ENCODE data around the gene SRSF1. TPM values are rescaled to one million over a fixed set of nuclear protein-coding genes. Genes with fewer than 3 reads are reported as not detected.

Gene SRSF1
- 214 and 247 TPM in 2 replicates for total RNA-seq

GRCh38 chr17:58006924-58007780 lies at the start of gene SRSF1:
SRSF1 (minus strand) TSS chr17:58007246; CDS start chr17:58007137, 109 bp downstream.
- peaks cover 43% of the 10 kb centered on the region for H3K4me1 ChIP-seq (ENCODE audit: insufficient read depth, low read length)
- no peak for TF ChIP-seq CTCF (IDR thresholded peaks at IDR 0.05; ENCODE audit: extremely low read depth, low read depth, low read length)
- H4K20me1 ChIP-seq (ENCODE audit: insufficient read depth, low read length) = peaks cover 46% of the 10 kb centered on the region
- peak within 1 kb of the TSS; percentile 98 for H2AFZ ChIP-seq (ENCODE audit: low read length)
- H3K79me2 ChIP-seq (ENCODE audit: insufficient read depth, low read length) = peaks cover 50% of the 10 kb centered on the region
- peak within 1 kb of the TSS; percentile 99 for H3K27ac ChIP-seq (ENCODE audit: low read depth, low read length)
- H3K27me3 ChIP-seq (ENCODE audit: insufficient read depth, low read length) = no peaks in the 10 kb centered on the region
- H3K4me3 ChIP-seq (ENCODE audit: insufficient read depth, low read length) = peak within 1 kb of the TSS; percentile 100
- H3K36me3 ChIP-seq (ENCODE audit: insufficient read depth, low read length) = peaks cover 38% of the 10 kb centered on the region
- H3K4me2 ChIP-seq (ENCODE audit: insufficient read depth, low read length) = peak within 1 kb of the TSS; percentile 96
- peak; percentile 98 for DNase-seq (ENCODE audit: insufficient read length, low spot score, missing footprints)
- H3K9me3 ChIP-seq (ENCODE audit: low read depth, low read length) = no peaks in the 10 kb centered on the region

- H3K4me2 ChIP-seq (ENCODE audit: insufficient read depth, low read length) = no peak overlapping the region
- DNase-seq (ENCODE audit: insufficient read length, low spot score, missing footprints) = no peak
- H3K9me3 ChIP-seq (ENCODE audit: low read depth, low read length) = no peaks in the 10 kb centered on the region
- H3K4me3 ChIP-seq (ENCODE audit: insufficient read depth, low read length) = no peak overlapping the region
- H4K20me1 ChIP-seq (ENCODE audit: insufficient read depth, low read length) = no peaks in the 10 kb centered on the region
- H3K27ac ChIP-seq (ENCODE audit: low read depth, low read length) = no peak overlapping the region
- H3K4me1 ChIP-seq (ENCODE audit: insufficient read depth, low read length) = no peaks in the 10 kb centered on the region
- no peaks in the 10 kb centered on the region for H3K79me2 ChIP-seq (ENCODE audit: insufficient read depth, low read length)
- no peaks in the 10 kb centered on the region for H3K36me3 ChIP-seq (ENCODE audit: insufficient read depth, low read length)
- no peak overlapping the region for H2AFZ ChIP-seq (ENCODE audit: low read length)
- no peak for TF ChIP-seq CTCF (IDR thresholded peaks at IDR 0.05; ENCODE audit: extremely low read depth, low read depth, low read length)
- H3K27me3 ChIP-seq (ENCODE audit: insufficient read depth, low read length) = peaks cover 9% of the 10 kb centered on the region
Observed at GRCh38 chr17:58056476-58056875, 49.4 kb upstream of the SRSF1 start.

- no peaks in the 10 kb centered on the region for H3K36me3 ChIP-seq (ENCODE audit: insufficient read depth, low read length)
- H3K79me2 ChIP-seq (ENCODE audit: insufficient read depth, low read length) = no peaks in the 10 kb centered on the region
- no peaks in the 10 kb centered on the region for H3K4me1 ChIP-seq (ENCODE audit: insufficient read depth, low read length)
- DNase-seq (ENCODE audit: insufficient read length, low spot score, missing footprints) = no peak
- H4K20me1 ChIP-seq (ENCODE audit: insufficient read depth, low read length) = no peaks in the 10 kb centered on the region
- no peak overlapping the region for H2AFZ ChIP-seq (ENCODE audit: low read length)
- no peak overlapping the region for H3K4me3 ChIP-seq (ENCODE audit: insufficient read depth, low read length)
- H3K4me2 ChIP-seq (ENCODE audit: insufficient read depth, low read length) = no peak overlapping the region
- H3K27ac ChIP-seq (ENCODE audit: low read depth, low read length) = no peak overlapping the region
- no peaks in the 10 kb centered on the region for H3K9me3 ChIP-seq (ENCODE audit: low read depth, low read length)
- peaks cover 8% of the 10 kb centered on the region for H3K27me3 ChIP-seq (ENCODE audit: insufficient read depth, low read length)
- TF ChIP-seq CTCF (IDR thresholded peaks at IDR 0.05; ENCODE audit: extremely low read depth, low read depth, low read length) = no peak
Observed at GRCh38 chr17:58054641-58055040, 47.6 kb upstream of the SRSF1 start.

GRCh38 chr17:58052945-58053715 lies 46.1 kb upstream of the SRSF1 start:
- H2AFZ ChIP-seq (ENCODE audit: low read length) = no peak overlapping the region
- no peak for TF ChIP-seq CTCF (IDR thresholded peaks at IDR 0.05; ENCODE audit: extremely low read depth, low read depth, low read length)
- H4K20me1 ChIP-seq (ENCODE audit: insufficient read depth, low read length) = no peaks in the 10 kb centered on the region
- no peaks in the 10 kb centered on the region for H3K9me3 ChIP-seq (ENCODE audit: low read depth, low read length)
- H3K27ac ChIP-seq (ENCODE audit: low read depth, low read length) = no peak overlapping the region
- H3K27me3 ChIP-seq (ENCODE audit: insufficient read depth, low read length) = peaks cover 6% of the 10 kb centered on the region
- H3K4me1 ChIP-seq (ENCODE audit: insufficient read depth, low read length) = no peaks in the 10 kb centered on the region
- no peaks in the 10 kb centered on the region for H3K36me3 ChIP-seq (ENCODE audit: insufficient read depth, low read length)
- no peak overlapping the region for H3K4me3 ChIP-seq (ENCODE audit: insufficient read depth, low read length)
- H3K79me2 ChIP-seq (ENCODE audit: insufficient read depth, low read length) = no peaks in the 10 kb centered on the region
- no peak overlapping the region for H3K4me2 ChIP-seq (ENCODE audit: insufficient read depth, low read length)
- DNase-seq (ENCODE audit: insufficient read length, low spot score, missing footprints) = no peak
